Measurements from ENCODE around the gene SLC12A8. TPM values are rescaled to one million over a fixed set of nuclear protein-coding genes. Genes with fewer than 3 reads are reported as not detected.

SLC12A8 gene, protein sequence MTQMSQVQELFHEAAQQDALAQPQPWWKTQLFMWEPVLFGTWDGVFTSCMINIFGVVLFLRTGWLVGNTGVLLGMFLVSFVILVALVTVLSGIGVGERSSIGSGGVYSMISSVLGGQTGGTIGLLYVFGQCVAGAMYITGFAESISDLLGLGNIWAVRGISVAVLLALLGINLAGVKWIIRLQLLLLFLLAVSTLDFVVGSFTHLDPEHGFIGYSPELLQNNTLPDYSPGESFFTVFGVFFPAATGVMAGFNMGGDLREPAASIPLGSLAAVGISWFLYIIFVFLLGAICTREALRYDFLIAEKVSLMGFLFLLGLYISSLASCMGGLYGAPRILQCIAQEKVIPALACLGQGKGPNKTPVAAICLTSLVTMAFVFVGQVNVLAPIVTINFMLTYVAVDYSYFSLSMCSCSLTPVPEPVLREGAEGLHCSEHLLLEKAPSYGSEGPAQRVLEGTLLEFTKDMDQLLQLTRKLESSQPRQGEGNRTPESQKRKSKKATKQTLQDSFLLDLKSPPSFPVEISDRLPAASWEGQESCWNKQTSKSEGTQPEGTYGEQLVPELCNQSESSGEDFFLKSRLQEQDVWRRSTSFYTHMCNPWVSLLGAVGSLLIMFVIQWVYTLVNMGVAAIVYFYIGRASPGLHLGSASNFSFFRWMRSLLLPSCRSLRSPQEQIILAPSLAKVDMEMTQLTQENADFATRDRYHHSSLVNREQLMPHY
- 9.2 and 10.7 TPM in 2 replicates for total RNA-seq
- long read RNA-seq, transcript SLC12A8-207 (14 exons, 2,989 nt), result major isoform, 5 of 18 reads
- long read RNA-seq, partial matches to known transcripts, result 3 of 18 reads
- long read RNA-seq, other reads (novel, unspliced or antisense), result 8 of 18 reads

DNA sequence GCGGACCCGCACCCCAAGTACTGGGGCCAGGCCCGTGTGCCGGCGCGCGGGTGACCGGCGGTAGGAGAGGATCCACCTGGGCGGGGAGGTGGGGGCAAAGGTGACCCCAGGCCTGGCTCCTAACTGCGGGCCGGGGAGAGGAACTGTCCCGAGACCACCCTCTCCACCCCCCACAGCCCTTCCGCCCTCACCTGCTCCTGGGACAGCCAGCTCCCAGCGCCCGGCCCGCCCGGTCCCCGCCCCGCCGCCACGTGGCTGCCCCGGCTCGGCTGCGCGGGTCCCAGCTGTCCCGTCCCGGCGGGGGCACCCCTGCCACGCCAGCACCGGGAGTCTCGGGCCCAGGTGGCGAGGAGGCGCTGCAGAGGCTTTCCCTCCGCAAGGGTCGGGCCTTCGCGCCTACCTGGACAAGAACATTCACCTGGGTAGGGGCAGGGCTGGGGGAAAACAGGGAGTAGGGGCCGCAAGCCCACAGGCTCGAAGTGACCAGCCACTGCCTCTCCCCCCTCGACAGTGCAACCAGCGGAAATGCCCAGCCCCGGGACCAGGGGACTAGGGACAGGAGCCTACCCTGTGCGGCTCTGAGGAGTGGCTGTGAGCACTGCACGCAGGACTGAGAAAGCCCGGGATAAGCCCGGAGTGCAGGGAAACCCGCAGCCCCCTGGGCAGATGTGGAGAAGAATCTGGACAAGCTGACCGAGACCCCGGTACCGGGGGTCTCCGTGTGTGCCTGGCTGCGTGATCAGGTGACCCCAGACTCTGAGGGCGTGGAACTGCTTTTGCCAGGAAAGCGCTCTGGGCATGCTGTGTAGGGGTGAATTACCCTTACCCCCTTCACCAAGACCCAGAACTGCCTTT is at the start of gene SLC12A8:
SLC12A8 (minus strand) TSS at position 240 of the 855 bp plus-strand sequence. CDS start 1,399 bp downstream, outside the sequence.
- Mint-ChIP-seq H3K9me3 (ENCODE audit: low read depth) (no peaks in the 10 kb centered on the region), H3K4me1 (ENCODE audit: low read depth) (peaks cover 16% of the 10 kb centered on the region), H3K36me3 (ENCODE audit: insufficient read depth) (peaks cover 2% of the 10 kb centered on the region), H3K27ac (peak within 1 kb of the TSS; percentile 47), H3K4me3 (ENCODE audit: low read depth) (peak within 1 kb of the TSS; percentile 73), H3K27me3 (peaks cover 18% of the 10 kb centered on the region)
- TF ChIP-seq, protein P1, sequence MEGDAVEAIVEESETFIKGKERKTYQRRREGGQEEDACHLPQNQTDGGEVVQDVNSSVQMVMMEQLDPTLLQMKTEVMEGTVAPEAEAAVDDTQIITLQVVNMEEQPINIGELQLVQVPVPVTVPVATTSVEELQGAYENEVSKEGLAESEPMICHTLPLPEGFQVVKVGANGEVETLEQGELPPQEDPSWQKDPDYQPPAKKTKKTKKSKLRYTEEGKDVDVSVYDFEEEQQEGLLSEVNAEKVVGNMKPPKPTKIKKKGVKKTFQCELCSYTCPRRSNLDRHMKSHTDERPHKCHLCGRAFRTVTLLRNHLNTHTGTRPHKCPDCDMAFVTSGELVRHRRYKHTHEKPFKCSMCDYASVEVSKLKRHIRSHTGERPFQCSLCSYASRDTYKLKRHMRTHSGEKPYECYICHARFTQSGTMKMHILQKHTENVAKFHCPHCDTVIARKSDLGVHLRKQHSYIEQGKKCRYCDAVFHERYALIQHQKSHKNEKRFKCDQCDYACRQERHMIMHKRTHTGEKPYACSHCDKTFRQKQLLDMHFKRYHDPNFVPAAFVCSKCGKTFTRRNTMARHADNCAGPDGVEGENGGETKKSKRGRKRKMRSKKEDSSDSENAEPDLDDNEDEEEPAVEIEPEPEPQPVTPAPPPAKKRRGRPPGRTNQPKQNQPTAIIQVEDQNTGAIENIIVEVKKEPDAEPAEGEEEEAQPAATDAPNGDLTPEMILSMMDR (IDR thresholded peaks at IDR 0.05; ENCODE audit: unreplicated experiment), result no peak
- DNase-seq (ENCODE audit: low spot score, unreplicated experiment), result peak; percentile 38

DNA sequence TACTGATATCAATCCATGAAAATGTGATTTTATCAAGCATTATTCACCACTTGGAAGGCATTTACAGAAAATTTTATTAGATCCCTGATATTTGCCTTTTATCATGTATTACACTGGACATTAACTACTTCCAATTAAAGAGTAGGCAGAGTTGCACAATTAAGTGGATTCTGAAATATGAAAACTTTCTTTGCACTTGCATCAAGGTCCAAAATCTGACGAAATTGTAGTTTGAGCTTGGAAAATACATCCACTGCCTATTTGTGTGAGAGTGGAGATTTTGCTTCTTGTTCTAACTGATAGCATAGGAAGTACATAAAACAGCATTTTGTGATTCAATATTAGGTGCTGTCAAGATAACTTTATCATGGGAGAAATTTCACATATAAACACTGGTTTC is 49.6 kb upstream of the SLC12A8 start:
- H3K27ac Mint-ChIP-seq, result no peak overlapping the region
- no peak for DNase-seq (ENCODE audit: low spot score, unreplicated experiment)
- TF ChIP-seq, protein P1 (IDR thresholded peaks at IDR 0.05; ENCODE audit: unreplicated experiment), result no peak
- no peak overlapping the region for H3K4me3 Mint-ChIP-seq (ENCODE audit: low read depth)
- peaks cover 18% of the 10 kb centered on the region for H3K9me3 Mint-ChIP-seq (ENCODE audit: low read depth)
- no peaks in the 10 kb centered on the region for H3K27me3 Mint-ChIP-seq
- H3K36me3 Mint-ChIP-seq (ENCODE audit: insufficient read depth), result peaks cover 28% of the 10 kb centered on the region
- peaks cover 12% of the 10 kb centered on the region for H3K4me1 Mint-ChIP-seq (ENCODE audit: low read depth)

DNA sequence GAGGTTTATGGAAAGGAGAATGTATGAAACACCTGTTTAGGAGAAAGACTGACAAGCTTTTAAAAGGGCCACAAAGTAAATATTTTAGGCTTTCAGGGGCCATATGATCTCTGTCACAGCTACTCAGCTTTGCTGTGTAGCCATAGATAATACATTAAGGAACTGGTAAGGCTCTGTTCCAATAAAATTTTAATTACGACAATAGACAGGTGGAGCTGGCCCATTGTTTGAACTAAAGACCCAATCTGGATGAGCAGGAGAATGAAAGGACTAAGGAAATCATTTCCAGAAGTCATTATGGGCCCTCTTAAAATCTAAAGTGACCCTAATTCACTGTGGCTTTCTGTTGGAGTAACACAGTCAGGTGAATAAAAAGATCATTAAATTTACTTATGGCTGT is 48.5 kb upstream of the SLC12A8 start:
- no peaks in the 10 kb centered on the region for H3K27me3 Mint-ChIP-seq
- DNase-seq (ENCODE audit: low spot score, unreplicated experiment), result no peak
- H3K36me3 Mint-ChIP-seq (ENCODE audit: insufficient read depth), result peaks cover 26% of the 10 kb centered on the region
- H3K4me1 Mint-ChIP-seq (ENCODE audit: low read depth), result peaks cover 12% of the 10 kb centered on the region
- no peak overlapping the region for H3K4me3 Mint-ChIP-seq (ENCODE audit: low read depth)
- TF ChIP-seq, protein P1 (IDR thresholded peaks at IDR 0.05; ENCODE audit: unreplicated experiment), result no peak
- H3K9me3 Mint-ChIP-seq (ENCODE audit: low read depth), result peaks cover 15% of the 10 kb centered on the region
- H3K27ac Mint-ChIP-seq, result peak overlapping the region; percentile 6

DNA sequence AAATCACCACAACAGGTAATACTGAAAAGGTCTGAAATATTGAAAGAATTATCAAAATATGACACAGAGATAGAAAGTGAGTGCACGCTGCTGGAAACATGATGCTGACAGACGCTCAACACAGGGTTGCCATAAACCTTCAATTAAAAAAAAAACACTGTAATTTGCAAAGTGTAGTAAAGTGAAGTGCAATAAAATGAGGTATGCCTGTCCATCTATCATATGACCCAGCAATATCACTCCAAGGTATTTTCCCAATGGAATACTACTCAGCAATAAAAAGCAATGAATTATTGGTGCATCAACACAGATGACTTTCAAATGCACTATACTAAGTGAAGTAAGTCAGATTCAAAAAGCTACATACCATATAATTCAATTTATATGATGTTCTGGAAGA is 47.6 kb upstream of the SLC12A8 start:
- Mint-ChIP-seq H3K4me3 (ENCODE audit: low read depth) (no peak overlapping the region), H3K4me1 (ENCODE audit: low read depth) (peaks cover 12% of the 10 kb centered on the region), H3K27me3 (no peaks in the 10 kb centered on the region), H3K27ac (no peak overlapping the region), H3K9me3 (ENCODE audit: low read depth) (peaks cover 14% of the 10 kb centered on the region), H3K36me3 (ENCODE audit: insufficient read depth) (peaks cover 26% of the 10 kb centered on the region)
- no peak for DNase-seq (ENCODE audit: low spot score, unreplicated experiment)
- TF ChIP-seq, protein P1 (IDR thresholded peaks at IDR 0.05; ENCODE audit: unreplicated experiment), result no peak
